ENCODE data around the gene PTTG1IP. TPM values are rescaled to one million over a fixed set of nuclear protein-coding genes. Genes with fewer than 3 reads are reported as not detected.

Gene PTTG1IP
- total RNA-seq, 1 donor from 2014 or later: 240 TPM

DNA sequence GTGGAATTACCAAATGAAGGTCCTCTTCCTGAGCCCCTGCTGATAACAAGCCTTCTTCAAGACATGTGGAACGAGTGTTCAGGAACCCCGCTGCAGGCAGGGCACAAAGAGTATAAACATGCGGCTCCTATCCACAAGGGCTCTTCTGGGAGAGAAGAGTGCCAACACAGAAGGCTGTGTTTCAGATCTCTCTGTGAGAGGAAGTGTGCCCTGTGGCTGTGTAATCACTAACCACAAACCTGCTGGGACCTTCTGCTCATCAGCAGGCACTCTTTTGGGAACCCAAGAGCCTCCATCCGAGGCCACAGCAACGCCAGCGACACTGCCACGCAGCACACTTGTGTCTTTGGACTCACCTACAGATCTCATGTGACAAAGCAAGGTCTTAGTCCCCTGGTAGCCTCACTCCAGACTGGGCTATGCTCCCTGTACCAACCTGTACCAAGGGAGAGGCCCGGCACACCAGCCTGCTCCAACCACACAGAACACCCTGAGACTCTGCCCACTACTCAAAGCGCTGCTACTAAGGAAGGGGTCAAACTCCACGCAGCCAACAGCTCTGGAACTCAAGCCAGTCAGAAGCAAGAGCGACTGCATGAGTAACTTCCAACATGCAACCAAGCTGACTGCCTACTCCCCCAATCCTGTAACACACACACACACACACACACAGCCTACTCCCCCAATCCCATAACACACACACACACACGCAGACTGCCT lies 7.8 kb downstream of the PTTG1IP start:
- H3K9me3 ChIP-seq (ENCODE audit: insufficient read depth, low read depth, low read length): no peaks in the 10 kb centered on the region
- DNase-seq (ENCODE audit: low read depth) (no peak), FAIRE-seq (no peak)
- peaks cover 19% of the 10 kb centered on the region for H3K36me3 Mint-ChIP-seq (ENCODE audit: low read depth, unreplicated experiment)
- H3K27me3 ChIP-seq (ENCODE audit: insufficient read depth, low read length): no peaks in the 10 kb centered on the region
- no peak overlapping the region for H2AFZ ChIP-seq (ENCODE audit: low read depth, low read length)
- no peak overlapping the region for H3K9ac ChIP-seq (ENCODE audit: low read length)
- H3K27me3 Mint-ChIP-seq (ENCODE audit: low read depth, unreplicated experiment): no peaks in the 10 kb centered on the region
- peak overlapping the region; percentile 70 for H3K4me2 ChIP-seq (ENCODE audit: low read length)
- H3K4me1 Mint-ChIP-seq (ENCODE audit: low read depth, unreplicated experiment): peaks cover 56% of the 10 kb centered on the region
- no peak overlapping the region for H3K27ac ChIP-seq (ENCODE audit: low read depth, low read length)
- H3K4me1 ChIP-seq (ENCODE audit: insufficient read depth, low read length): peaks cover 53% of the 10 kb centered on the region
- peak overlapping the region; percentile 14 for H3K4me3 Mint-ChIP-seq (ENCODE audit: unreplicated experiment)
- H3K79me2 ChIP-seq (ENCODE audit: insufficient read depth, low read length): peaks cover 90% of the 10 kb centered on the region
- H4K20me1 ChIP-seq (ENCODE audit: insufficient read depth, low read length): peaks cover 94% of the 10 kb centered on the region
- H3K36me3 ChIP-seq (ENCODE audit: insufficient read depth, low read length): peaks cover 5% of the 10 kb centered on the region
- no peak overlapping the region for H3K27ac Mint-ChIP-seq (ENCODE audit: unreplicated experiment)
- H3K9me3 Mint-ChIP-seq (ENCODE audit: unreplicated experiment): no peaks in the 10 kb centered on the region
- no peak for TF ChIP-seq EZH2 (IDR thresholded peaks at IDR 0.05; ENCODE audit: insufficient read depth, low read length)
- TF ChIP-seq CTCF (IDR thresholded peaks at IDR 0.05; ENCODE audit: insufficient read depth, low read depth, low read length): no peak
- H3K4me3 ChIP-seq (ENCODE audit: insufficient read depth, low read depth, low read length): no peak overlapping the region

DNA sequence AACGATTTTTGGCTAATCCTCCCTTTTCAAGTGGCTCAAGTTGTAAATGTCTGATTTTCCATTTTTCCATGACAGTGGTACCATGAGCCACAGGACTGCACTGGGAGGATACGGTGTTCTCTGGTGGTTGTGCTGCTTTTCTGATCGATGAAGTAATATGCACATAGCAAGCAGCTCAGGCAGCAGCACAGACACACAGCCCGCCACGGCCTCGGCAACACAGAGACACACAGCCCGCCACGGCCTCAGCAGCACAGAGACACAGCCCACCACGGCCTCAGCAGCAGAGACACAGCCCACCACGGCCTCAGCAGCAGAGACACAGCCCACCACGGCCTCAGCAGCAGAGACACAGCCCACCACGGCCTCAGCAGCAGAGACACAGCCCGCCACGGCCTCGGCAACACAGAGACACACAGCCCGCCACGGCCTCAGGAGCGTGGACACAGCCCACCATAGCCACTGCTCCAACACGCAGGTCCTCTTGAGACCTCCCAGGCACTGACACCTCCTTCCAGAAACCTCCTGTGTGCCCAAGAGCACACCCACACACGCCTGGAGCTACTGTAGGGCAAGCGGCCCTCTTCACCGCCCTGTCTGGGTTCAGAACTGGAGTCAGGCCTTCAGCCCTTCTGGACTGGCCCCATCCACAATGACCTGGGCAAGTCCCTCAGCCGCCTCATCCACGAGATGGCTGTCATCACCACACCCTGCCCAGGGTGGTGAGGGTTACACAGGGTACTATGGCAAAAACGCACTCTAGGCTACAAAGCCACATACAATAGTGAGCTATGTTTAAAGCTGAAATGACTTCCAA lies 10.4 kb downstream of the PTTG1IP start:
- Mint-ChIP-seq H3K4me1 (ENCODE audit: low read depth, unreplicated experiment) (peaks cover 34% of the 10 kb centered on the region), H3K27me3 (ENCODE audit: low read depth, unreplicated experiment) (no peaks in the 10 kb centered on the region), H3K4me3 (ENCODE audit: unreplicated experiment) (no peak overlapping the region), H3K9me3 (ENCODE audit: unreplicated experiment) (no peaks in the 10 kb centered on the region), H3K27ac (ENCODE audit: unreplicated experiment) (no peak overlapping the region), H3K36me3 (ENCODE audit: low read depth, unreplicated experiment) (peaks cover 30% of the 10 kb centered on the region)
- Histone ChIP-seq H3K9ac (ENCODE audit: low read length) (no peak overlapping the region), H2AFZ (ENCODE audit: low read depth, low read length) (no peak overlapping the region), H3K27ac (ENCODE audit: low read depth, low read length) (no peak overlapping the region), H3K9me3 (ENCODE audit: insufficient read depth, low read depth, low read length) (no peaks in the 10 kb centered on the region), H3K4me1 (ENCODE audit: insufficient read depth, low read length) (peaks cover 27% of the 10 kb centered on the region), H3K36me3 (ENCODE audit: insufficient read depth, low read length) (peaks cover 16% of the 10 kb centered on the region), H3K4me2 (ENCODE audit: low read length) (no peak overlapping the region), H3K4me3 (ENCODE audit: insufficient read depth, low read depth, low read length) (no peak overlapping the region), H3K27me3 (ENCODE audit: insufficient read depth, low read length) (no peaks in the 10 kb centered on the region), H4K20me1 (ENCODE audit: insufficient read depth, low read length) (peaks cover 98% of the 10 kb centered on the region), H3K79me2 (ENCODE audit: insufficient read depth, low read length) (peaks cover 98% of the 10 kb centered on the region)
- FAIRE-seq (no peak), DNase-seq (ENCODE audit: low read depth) (no peak)
- TF ChIP-seq EZH2 (IDR thresholded peaks at IDR 0.05; ENCODE audit: insufficient read depth, low read length) (no peak), CTCF (IDR thresholded peaks at IDR 0.05; ENCODE audit: insufficient read depth, low read depth, low read length) (no peak)

Data from astrocyte (in vitro differentiated cells and primary cell).